Measurements from ENCODE around the gene SPR. TPM values are rescaled to one million over a fixed set of nuclear protein-coding genes. Genes with fewer than 3 reads are reported as not detected.
A peak's percentile ranks its signal among the peaks of the same experiment; 100 is the strongest.

Gene SPR
- total RNA-seq, 1 experiment from 2014 or later: 22.6 TPM

- H3K36me3 ChIP-seq (ENCODE audit: insufficient read depth, low read length, poor library complexity, severe bottlenecking): no peaks in the 10 kb centered on the region
- H3K4me3 ChIP-seq (ENCODE audit: low read depth, low read length, poor library complexity, severe bottlenecking): no peak overlapping the region
- no peaks in the 10 kb centered on the region for H3K9me3 ChIP-seq (ENCODE audit: low read depth, low read length, poor library complexity, severe bottlenecking)
- no peak overlapping the region for H3K27ac ChIP-seq (ENCODE audit: low read depth, low read length, poor library complexity, severe bottlenecking)
- no peaks in the 10 kb centered on the region for H3K4me1 ChIP-seq (ENCODE audit: insufficient read depth, low read length, poor library complexity, severe bottlenecking)
- intact Hi-C loops (cut with micrococcal nuclease; ENCODE audit: unreplicated experiment): no loop called here
- BruUV-seq (replicated peaks): no TSS peak
- DNase-seq (ENCODE audit: low spot score): no peak
- ChIA-PET POLR2A (ENCODE audit: low non-redundant PET) (no interaction called here), CTCF (no interaction called here)
- TF ChIP-seq EZH2 (IDR thresholded peaks at IDR 0.05; ENCODE audit: borderline replicate concordance, low read depth, low read length, poor library complexity, severe bottlenecking) (no peak), CTCF (conservative IDR thresholded peaks at IDR 0.05; ENCODE audit: low read depth, low read length) (no peak)
- no peaks in the 10 kb centered on the region for H3K27me3 ChIP-seq (replicated peaks; ENCODE audit: insufficient read depth, low read depth, low read length, poor library complexity)
These were observed 53.2 kb downstream of the SPR start for GRCh38 chr2:72940361-72940760.

GRCh38 chr2:72940786-72941185 is 53.6 kb downstream of the SPR start:
- BruUV-seq (replicated peaks): no TSS peak
- Histone ChIP-seq H3K36me3 (ENCODE audit: insufficient read depth, low read length, poor library complexity, severe bottlenecking) (no peaks in the 10 kb centered on the region), H3K27me3 (replicated peaks; ENCODE audit: insufficient read depth, low read depth, low read length, poor library complexity) (no peaks in the 10 kb centered on the region), H3K27ac (ENCODE audit: low read depth, low read length, poor library complexity, severe bottlenecking) (no peak overlapping the region), H3K9me3 (ENCODE audit: low read depth, low read length, poor library complexity, severe bottlenecking) (no peaks in the 10 kb centered on the region), H3K4me3 (ENCODE audit: low read depth, low read length, poor library complexity, severe bottlenecking) (no peak overlapping the region), H3K4me1 (ENCODE audit: insufficient read depth, low read length, poor library complexity, severe bottlenecking) (no peaks in the 10 kb centered on the region)
- ChIA-PET CTCF (no interaction called here), POLR2A (ENCODE audit: low non-redundant PET) (no interaction called here)
- TF ChIP-seq EZH2 (IDR thresholded peaks at IDR 0.05; ENCODE audit: borderline replicate concordance, low read depth, low read length, poor library complexity, severe bottlenecking) (no peak), CTCF (conservative IDR thresholded peaks at IDR 0.05; ENCODE audit: low read depth, low read length) (no peak)
- DNase-seq (ENCODE audit: low spot score): peak; percentile 37
- intact Hi-C loops (cut with micrococcal nuclease; ENCODE audit: unreplicated experiment): no loop called here

Other genes with a start within 250 kb of the SPR start
- gene EXOC6B, start 61.4 kb upstream of the SPR start, total RNA-seq (2021): 138 and 146 TPM in 2 replicates
- not detected in 2 replicates for gene EMX1, start 30.1 kb downstream of the SPR start, total RNA-seq (2021)
- 23.1 and 23.3 TPM in 2 replicates for gene SFXN5, start 184.3 kb downstream of the SPR start, total RNA-seq (2021)
- gene RAB11FIP5, start 225.5 kb downstream of the SPR start, total RNA-seq (2021): 12.9 and 13.7 TPM in 2 replicates

All from A673 (cell line).